NCI-H2196 (cell line): ENCODE results near the gene TRIM38.
"Not testable (repeated sequence)": the region's sequence is repeated elsewhere in the genome, so short reads cannot be mapped to it uniquely, and the experiment has no call there.

Source experiments
- DNase-seq: peaks from one replicate; lab custom pipeline; 2025; ENCODE audit not compliant: unreplicated experiment; lab: John Stamatoyannopoulos, UW

TRIM38 gene

DNA sequence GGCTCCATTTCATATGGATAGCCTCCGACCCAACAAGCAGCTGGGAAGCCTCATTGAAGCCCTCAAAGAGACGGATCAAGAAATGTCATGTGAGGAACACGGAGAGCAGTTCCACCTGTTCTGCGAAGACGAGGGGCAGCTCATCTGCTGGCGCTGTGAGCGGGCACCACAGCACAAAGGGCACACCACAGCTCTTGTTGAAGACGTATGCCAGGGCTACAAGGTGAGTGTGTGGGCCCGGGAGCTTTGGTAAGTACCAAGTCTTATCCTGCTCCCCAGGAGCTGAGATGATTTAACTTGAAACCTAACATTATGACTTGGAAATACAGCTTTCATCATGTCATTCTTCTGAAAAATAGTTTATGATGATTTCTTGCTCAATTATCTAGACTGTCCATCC is 4.1 kb downstream of the TRIM38 start:
- no peak for DNase-seq

GRCh38 chr6:25968769-25969168 is 6.2 kb downstream of the TRIM38 start:
- no peak for DNase-seq

- no peak for DNase-seq
Measured at GRCh38 chr6:25971187-25971821, 8.7 kb downstream of the TRIM38 start.

DNA sequence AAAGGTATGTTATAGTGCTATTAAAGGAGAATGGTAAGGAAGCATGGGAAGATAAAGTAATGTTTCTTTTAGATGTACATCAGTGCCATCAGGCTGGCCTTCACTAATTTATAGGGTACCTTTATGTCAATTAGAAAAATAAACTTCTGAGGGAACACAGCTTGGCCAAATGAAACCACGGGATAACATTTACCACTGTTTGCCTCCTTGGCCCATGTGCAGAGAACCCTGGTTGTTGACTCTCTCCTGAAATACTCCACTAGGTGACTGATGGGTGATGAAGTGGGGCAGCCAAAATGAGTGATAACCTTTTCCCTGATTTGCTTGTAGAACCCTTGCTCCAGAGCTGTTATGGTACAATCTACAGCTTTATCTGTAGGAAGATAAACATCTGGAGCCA is 9.5 kb downstream of the TRIM38 start:
- no peak for DNase-seq

DNA sequence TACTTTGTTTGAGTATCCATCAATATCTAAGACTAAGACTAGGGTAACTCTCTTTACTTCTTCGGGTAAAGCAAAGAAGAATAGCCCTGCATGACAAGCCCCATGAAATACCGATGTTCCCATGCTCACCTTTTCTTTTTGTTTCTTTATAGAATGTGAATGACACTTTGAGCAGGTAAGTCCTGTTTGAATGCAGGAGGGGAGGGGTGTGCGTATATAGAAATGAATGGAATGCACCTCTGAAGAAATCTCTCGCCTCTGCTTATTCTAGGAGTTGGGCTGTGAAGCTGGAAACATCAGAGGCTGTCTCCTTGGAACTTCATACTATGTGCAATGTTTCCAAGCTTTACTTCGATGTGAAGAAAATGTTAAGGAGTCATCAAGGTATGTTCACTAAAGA is 10.3 kb downstream of the TRIM38 start:
- DNase-seq, result no peak

GRCh38 chr6:25973923-25974555 is 11.4 kb downstream of the TRIM38 start:
- no peak for DNase-seq

- no peak for DNase-seq
Measured at GRCh38 chr6:25975923-25976560, 13.4 kb downstream of the TRIM38 start.

GRCh38 chr6:25980935-25981334 is 18.3 kb downstream of the TRIM38 start:
- no peak for DNase-seq

DNA sequence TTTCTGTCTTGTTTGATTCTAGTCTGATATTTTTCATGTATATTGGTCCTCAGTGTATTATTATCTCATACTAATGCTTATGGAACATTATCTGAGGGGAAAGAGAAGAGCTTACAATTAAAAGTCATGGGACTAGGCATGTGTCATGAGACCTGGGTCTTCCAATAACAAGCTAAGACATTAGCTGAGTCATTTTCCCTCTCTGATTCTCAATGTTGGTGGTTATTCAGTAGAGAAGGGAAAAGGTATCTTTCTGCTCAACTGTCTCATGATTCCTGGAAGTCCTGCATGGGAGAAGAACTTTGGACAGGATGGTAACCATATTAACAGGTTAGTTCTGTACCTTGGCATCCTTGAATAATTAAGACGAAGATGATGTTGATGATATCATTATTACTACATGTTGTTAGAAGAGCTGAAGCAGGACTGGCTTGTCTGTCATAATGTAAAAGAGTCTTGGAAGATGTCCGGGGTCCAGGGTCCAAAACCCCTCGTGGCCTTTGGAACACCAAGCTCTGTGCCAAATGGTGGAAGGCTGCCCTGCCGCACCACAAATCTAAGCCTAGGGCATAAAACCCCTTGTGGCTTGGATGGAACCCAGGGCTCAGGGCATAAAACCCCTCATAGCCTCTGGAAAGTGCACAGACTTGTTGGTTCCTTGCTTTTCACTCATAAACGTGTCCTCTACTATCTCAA is 19.1 kb downstream of the TRIM38 start:
- no peak for DNase-seq

GRCh38 chr6:25984265-25984664 is 21.7 kb downstream of the TRIM38 start:
- no peak for DNase-seq

- DNase-seq, result no peak
Measured at GRCh38 chr6:25987845-25988244, 25.2 kb downstream of the TRIM38 start.

- DNase-seq, result no peak
Measured at GRCh38 chr6:25990172-25990873, 27.7 kb downstream of the TRIM38 start.

DNA sequence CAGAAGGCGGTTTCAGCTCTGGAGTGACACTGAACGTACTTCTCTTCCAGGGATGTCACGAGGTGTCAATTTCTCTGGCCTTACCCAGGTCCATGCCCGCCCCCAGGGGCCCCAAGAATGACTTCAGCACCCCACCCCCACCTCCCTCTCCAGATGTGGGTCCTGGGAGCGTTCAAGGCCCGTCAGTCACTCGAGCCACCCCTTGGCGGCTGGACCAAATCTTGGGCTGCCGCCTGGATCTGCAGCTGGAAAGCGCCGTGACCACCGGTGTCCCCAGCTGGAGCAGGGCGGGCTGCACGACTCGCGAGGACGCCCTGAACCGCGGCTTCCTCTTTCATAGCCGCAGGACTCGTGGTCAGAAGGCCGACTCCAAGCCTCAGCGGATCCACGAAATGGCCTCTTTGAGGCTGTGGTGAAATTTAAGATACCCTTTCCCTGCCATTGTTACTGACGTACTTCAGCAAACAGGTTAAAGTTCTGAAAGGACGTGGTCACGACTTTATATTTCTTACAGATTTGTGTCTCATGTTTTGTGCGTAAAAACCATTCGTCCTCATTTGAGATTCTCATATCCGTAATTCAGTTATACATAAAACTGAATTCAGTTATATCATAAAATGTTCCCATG is 29.3 kb downstream of the TRIM38 start:
- peak; percentile 64 for DNase-seq

GRCh38 chr6:25992413-25993340 is 30.1 kb downstream of the TRIM38 start:
- peak; percentile 95 for DNase-seq

DNA sequence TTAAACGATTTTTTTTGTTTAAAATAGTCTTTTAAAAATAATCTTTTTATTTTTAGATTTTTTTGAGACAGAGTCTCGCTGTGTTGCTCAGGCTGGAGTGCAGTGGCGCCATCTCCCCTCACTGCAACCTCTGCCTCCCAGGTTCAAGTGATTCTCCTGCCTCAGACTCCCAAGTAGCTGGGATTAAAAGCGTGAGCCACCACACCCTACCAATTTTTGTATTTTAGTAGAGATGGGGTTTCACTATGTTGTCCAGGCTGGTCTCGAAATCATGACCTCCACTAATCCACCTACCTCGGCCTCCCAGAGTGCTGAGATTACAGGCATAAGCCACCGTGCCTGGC is 30.7 kb downstream of the TRIM38 start:
- not testable (repeated sequence) for DNase-seq

DNA sequence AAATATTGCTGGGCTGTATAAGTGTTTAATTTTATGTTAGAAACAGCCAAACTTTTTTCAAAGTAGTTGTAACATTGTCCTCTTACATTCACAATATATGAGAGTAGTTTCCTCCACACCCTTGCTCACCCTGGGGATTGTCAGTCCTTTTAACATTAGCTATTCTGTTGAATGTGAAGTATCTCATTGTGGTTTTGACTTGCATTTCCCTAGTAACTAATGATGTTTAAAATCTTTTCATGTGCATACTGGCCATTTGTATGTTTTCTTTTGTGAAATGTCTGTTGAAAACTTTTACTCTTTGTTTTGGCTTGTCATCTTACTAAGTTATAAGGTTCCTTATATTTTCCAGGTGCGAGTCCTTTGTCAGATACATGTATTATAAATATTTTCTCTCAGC is 32.9 kb downstream of the TRIM38 start:
- no peak for DNase-seq

DNA sequence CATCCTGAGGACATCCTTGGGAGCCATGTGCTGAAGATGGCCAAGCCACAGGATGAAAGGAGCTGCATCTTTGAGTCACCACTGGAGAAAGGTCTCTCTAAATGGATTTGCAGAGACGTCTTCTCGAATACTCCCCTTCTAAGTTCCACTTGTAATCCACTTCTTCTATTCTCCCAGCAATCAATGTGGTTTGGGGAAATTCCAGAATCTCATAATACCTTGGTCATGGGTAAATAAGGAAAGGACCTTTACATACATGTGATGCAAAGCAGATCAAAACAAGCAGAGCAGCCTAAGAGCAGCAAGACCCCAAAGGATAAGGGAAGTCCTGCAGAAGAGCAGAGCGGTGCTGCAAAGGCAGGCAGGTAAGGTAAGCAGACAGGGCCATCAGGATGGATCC is 35.3 kb downstream of the TRIM38 start:
- DNase-seq, result no peak

DNA sequence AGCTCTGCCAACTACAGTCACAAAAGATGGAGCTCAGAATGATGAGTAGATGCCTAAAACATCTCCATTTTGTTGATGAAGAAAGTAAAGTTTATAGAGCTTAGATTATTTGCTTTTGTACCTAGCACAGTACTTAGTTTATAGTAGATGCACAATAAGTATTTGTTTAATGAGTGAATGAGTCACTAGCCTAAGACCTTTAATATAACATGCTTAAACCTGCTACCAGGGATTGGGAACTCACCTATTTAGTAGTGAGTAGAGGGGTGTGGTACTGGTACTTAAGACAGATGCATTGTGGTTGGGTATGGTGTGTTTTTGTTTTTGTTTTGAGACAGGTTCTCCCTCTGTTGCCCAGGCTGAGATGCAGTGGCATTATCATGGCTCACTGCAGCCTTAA is 35.8 kb downstream of the TRIM38 start:
- no peak for DNase-seq

DNA sequence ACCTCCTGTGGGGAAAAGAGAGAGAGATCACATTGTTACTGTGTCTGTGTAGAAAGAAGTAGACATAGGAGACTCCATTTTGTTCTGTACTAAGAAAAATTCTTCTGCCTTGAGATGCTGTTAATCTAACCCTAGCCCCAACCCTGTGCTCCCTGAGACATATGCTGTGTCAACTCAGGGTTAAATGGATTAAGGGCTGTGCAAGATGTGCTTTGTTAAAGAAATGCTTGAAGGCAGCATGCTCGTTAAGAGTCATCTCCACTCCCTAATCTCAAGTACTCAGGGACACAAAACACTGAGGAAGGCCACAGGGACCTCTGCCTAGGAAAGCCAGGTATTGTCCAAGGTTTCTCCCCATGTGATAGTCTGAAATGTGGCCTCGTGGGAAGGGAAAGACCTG is 36.6 kb downstream of the TRIM38 start:
- DNase-seq, result not testable (repeated sequence)
